Neutrophil (primary cell): ENCODE data around the gene CEP41.

Source experiments
- H3K27ac ChIP-seq: fragments of 200-600 bp; sonication (generic); 2 replicates; pipeline ENCODE4 v1.5.1; 2016; ENCODE audit warnings: mild to moderate bottlenecking, moderate library complexity
- H3K27me3 ChIP-seq: fragments of 200-600 bp; sonication (generic); 2 replicates; pipeline ENCODE4 v1.6.0; 2016; ENCODE audit warnings: mild to moderate bottlenecking
- H3K36me3 ChIP-seq: fragments of 200-600 bp; sonication (generic); 2 replicates; pipeline ENCODE4 v1.5.1; 2017
- H3K4me1 ChIP-seq, 2 experiments: fragments of 200-600 bp in 1 of 2; sonication (generic) in 1 of 2; 1 replicate in 1 of 2; 2 replicates in 1 of 2; pipeline versions ENCODE4 v1.5.1 to v1.6.1; 2013 to 2016; ENCODE audit warnings: low read depth in 1 of 2, low read length in 1 of 2, mild to moderate bottlenecking in 1 of 2, moderate library complexity in 1 of 2; ENCODE audit not compliant: control insufficient read depth in 1 of 2, insufficient read depth in 1 of 2
- H3K4me3 ChIP-seq, 2 experiments: fragments of 200-600 bp in 1 of 2; sonication (generic) in 1 of 2; 1 replicate in 1 of 2; 2 replicates in 1 of 2; pipeline ENCODE4 v1.5.1; 2013 to 2016; ENCODE audit warnings: low read depth in 1 of 2, low read length in 1 of 2, mild to moderate bottlenecking in 1 of 2, moderate library complexity in 1 of 2
- H3K9me3 ChIP-seq: fragments of 200-600 bp; sonication (generic); 2 replicates; pipeline ENCODE4 v1.5.1; 2016
- CTCF ChIP-seq: fragments of 200-600 bp; sonication (generic); IDR thresholded peaks from 2 replicates; pipeline ENCODE4 v1.5.1; 2016; ENCODE audit warnings: antibody characterized with exemption

Gene CEP41

GRCh38 chr7:130473289-130473688 is 32.5 kb upstream of the CEP41 start:
- Histone ChIP-seq H3K27me3 (no peaks in the 10 kb centered on the region), H3K9me3 (no peaks in the 10 kb centered on the region), H3K4me1 (peaks cover 10 to 14% of the 10 kb centered on the region in 2 experiments), H3K4me3 (no peak overlapping the region), H3K36me3 (no peaks in the 10 kb centered on the region), H3K27ac (no peak overlapping the region)
- no peak for TF ChIP-seq CTCF

GRCh38 chr7:130471974-130472373 is 31.2 kb upstream of the CEP41 start:
- Histone ChIP-seq H3K4me3 (no peak overlapping the region), H3K9me3 (no peaks in the 10 kb centered on the region), H3K27me3 (no peaks in the 10 kb centered on the region), H3K4me1 (peaks cover 10 to 14% of the 10 kb centered on the region in 2 experiments), H3K27ac (no peak overlapping the region), H3K36me3 (no peaks in the 10 kb centered on the region)
- TF ChIP-seq CTCF = no peak

GRCh38 chr7:130468612-130469011 is 27.8 kb upstream of the CEP41 start:
- Histone ChIP-seq H3K4me3 (no peak overlapping the region), H3K4me1 (peaks cover 7 to 10% of the 10 kb centered on the region in 2 experiments), H3K27ac (no peak overlapping the region), H3K9me3 (no peaks in the 10 kb centered on the region), H3K27me3 (no peaks in the 10 kb centered on the region), H3K36me3 (no peaks in the 10 kb centered on the region)
- TF ChIP-seq CTCF = no peak

GRCh38 chr7:130463553-130464434 is 23.0 kb upstream of the CEP41 start:
- Histone ChIP-seq H3K4me1 (no peaks in the 10 kb centered on the region), H3K9me3 (no peaks in the 10 kb centered on the region), H3K4me3 (no peak overlapping the region), H3K27me3 (no peaks in the 10 kb centered on the region), H3K36me3 (no peaks in the 10 kb centered on the region), H3K27ac (no peak overlapping the region)
- TF ChIP-seq CTCF = no peak

- no peaks in the 10 kb centered on the region for H3K36me3 ChIP-seq
- no peaks in the 10 kb centered on the region for H3K9me3 ChIP-seq
- H3K4me3 ChIP-seq = no peak overlapping the region
- H3K27me3 ChIP-seq = no peaks in the 10 kb centered on the region
- no peak overlapping the region for H3K27ac ChIP-seq
- no peaks in the 10 kb centered on the region for H3K4me1 ChIP-seq
- no peak for TF ChIP-seq CTCF
These were observed 20.5 kb upstream of the CEP41 start for GRCh38 chr7:130461272-130461671.
